ENCODE results near the gene SETBP1.

The SETBP1 gene

GRCh38 chr18:44916429-44917207 lies 235.9 kb downstream of the SETBP1 start:
- no peak for DNase-seq

- DNase-seq = no peak
Observed at GRCh38 chr18:44917216-44918141, 236.8 kb downstream of the SETBP1 start.

- no peak for DNase-seq
Observed at GRCh38 chr18:44918142-44918476, 237.4 kb downstream of the SETBP1 start.

- no peak for DNase-seq
Observed at GRCh38 chr18:44920441-44920840, 239.8 kb downstream of the SETBP1 start.

- DNase-seq = no peak
Observed at GRCh38 chr18:44921974-44922373, 241.3 kb downstream of the SETBP1 start.

- no peak for DNase-seq
Observed at GRCh38 chr18:44922968-44923367, 242.3 kb downstream of the SETBP1 start.

- DNase-seq = no peak
Observed at GRCh38 chr18:44924785-44925499, 244.3 kb downstream of the SETBP1 start.

GRCh38 chr18:44927127-44927849 lies 246.6 kb downstream of the SETBP1 start:
- DNase-seq = no peak

- no peak for DNase-seq
Observed at GRCh38 chr18:44934901-44935300, 254.2 kb downstream of the SETBP1 start.

- no peak for DNase-seq
Observed at GRCh38 chr18:44935455-44935854, 254.8 kb downstream of the SETBP1 start.

- DNase-seq = no peak
Observed at GRCh38 chr18:44936485-44936884, 255.8 kb downstream of the SETBP1 start.

- DNase-seq = no peak
Observed at GRCh38 chr18:44937960-44938719, 257.5 kb downstream of the SETBP1 start.

GRCh38 chr18:44938720-44939665 lies 258.3 kb downstream of the SETBP1 start:
- DNase-seq = no peak

- no peak for DNase-seq
Observed at GRCh38 chr18:44941516-44941915, 260.8 kb downstream of the SETBP1 start.

- DNase-seq = no peak
Observed at GRCh38 chr18:44942073-44942472, 261.4 kb downstream of the SETBP1 start.

- no peak for DNase-seq
Observed at GRCh38 chr18:44943311-44943881, 262.7 kb downstream of the SETBP1 start.

- DNase-seq = no peak
Observed at GRCh38 chr18:44944461-44944860, 263.8 kb downstream of the SETBP1 start.

- no peak for DNase-seq
Observed at GRCh38 chr18:44945888-44946401, 265.3 kb downstream of the SETBP1 start.

- DNase-seq = no peak
Observed at GRCh38 chr18:44946529-44947113, 265.9 kb downstream of the SETBP1 start.

- no peak for DNase-seq
Observed at GRCh38 chr18:44949967-44950366, 269.3 kb downstream of the SETBP1 start.

Measured in Kasumi-1 (cell line).